Measurements from ENCODE around the gene DCDC2C. TPM values are rescaled to one million over a fixed set of nuclear protein-coding genes. Genes with fewer than 3 reads are reported as not detected.

Gene DCDC2C
- total and polyA plus RNA-seq, 2 donors (not counting 3 experiments of a cell fraction or from before 2014, with no cell fraction given), result not detected

GRCh38 chr2:3741396-3741795 is 38.0 kb downstream of the DCDC2C start:
- ChIA-PET CTCF (no interaction called here), POLR2A (no interaction called here)
- BruUV-seq (replicated peaks), result no TSS peak
- H2AFZ ChIP-seq (ENCODE audit: low read depth, low read length), result no peak overlapping the region
- no peaks in the 10 kb centered on the region for H3K4me1 ChIP-seq (ENCODE audit: control insufficient read depth, extremely low read depth, insufficient read depth, low read length)
- no peaks in the 10 kb centered on the region for H4K20me1 ChIP-seq (replicated peaks; ENCODE audit: control insufficient read depth, extremely low read depth, insufficient read depth, low read length)
- H3K36me3 ChIP-seq (ENCODE audit: control insufficient read depth in 2 of 2, extremely low read depth in 1 of 2, insufficient read depth in 2 of 2, low read length in 2 of 2), result no peaks in the 10 kb centered on the region
- no peak overlapping the region for H3K27ac ChIP-seq (ENCODE audit: insufficient read depth, low read depth, low read length)
- H3K9me3 ChIP-seq (replicated peaks; ENCODE audit: control insufficient read depth, insufficient read depth, low read length), result no peaks in the 10 kb centered on the region
- no peak overlapping the region for H3K4me3 ChIP-seq (replicated peaks in 1 of 3; ENCODE audit: insufficient read depth in 1 of 3, low read depth in 1 of 3, low read length in 3 of 3)
- H3K9me1 ChIP-seq (replicated peaks; ENCODE audit: control insufficient read depth, extremely low read depth, insufficient read depth, low read length), result no peaks in the 10 kb centered on the region
- no peaks in the 10 kb centered on the region for H3K27me3 ChIP-seq (ENCODE audit: control insufficient read depth in 2 of 2, insufficient read depth in 2 of 2, low read length in 2 of 2)
- no peak overlapping the region for H3K4me2 ChIP-seq (ENCODE audit: insufficient read depth, low read length)
- H3K79me2 ChIP-seq (ENCODE audit: control insufficient read depth, insufficient read depth, low read length), result no peaks in the 10 kb centered on the region
- dilution Hi-C loops (cut with MboI; ENCODE audit: extremely low pct_ligation_motif_present, low sequenced_read_pairs), result no loop called here
- DNase-seq (ENCODE audit: low read depth, low spot score) (no peak), FAIRE-seq (no peak)
- no peak for TF ChIP-seq MAX (IDR thresholded peaks at IDR 0.05; ENCODE audit: insufficient read depth, insufficient read length)
- TF ChIP-seq POLR2AphosphoS5 (IDR thresholded peaks at IDR 0.05; ENCODE audit: insufficient read depth, low read depth, low read length), result no peak
- no peak for TF ChIP-seq POLR2A (IDR thresholded peaks at IDR 0.05; ENCODE audit: low read depth, low read length)
- TF ChIP-seq GATA2 (IDR thresholded peaks at IDR 0.05; ENCODE audit: insufficient read depth, insufficient read length, low read depth, low read length), result no peak
- no peak for TF ChIP-seq EZH2 (IDR thresholded peaks at IDR 0.05; ENCODE audit: borderline replicate concordance, low read depth, low read length, severe bottlenecking)
- TF ChIP-seq, protein P1, sequence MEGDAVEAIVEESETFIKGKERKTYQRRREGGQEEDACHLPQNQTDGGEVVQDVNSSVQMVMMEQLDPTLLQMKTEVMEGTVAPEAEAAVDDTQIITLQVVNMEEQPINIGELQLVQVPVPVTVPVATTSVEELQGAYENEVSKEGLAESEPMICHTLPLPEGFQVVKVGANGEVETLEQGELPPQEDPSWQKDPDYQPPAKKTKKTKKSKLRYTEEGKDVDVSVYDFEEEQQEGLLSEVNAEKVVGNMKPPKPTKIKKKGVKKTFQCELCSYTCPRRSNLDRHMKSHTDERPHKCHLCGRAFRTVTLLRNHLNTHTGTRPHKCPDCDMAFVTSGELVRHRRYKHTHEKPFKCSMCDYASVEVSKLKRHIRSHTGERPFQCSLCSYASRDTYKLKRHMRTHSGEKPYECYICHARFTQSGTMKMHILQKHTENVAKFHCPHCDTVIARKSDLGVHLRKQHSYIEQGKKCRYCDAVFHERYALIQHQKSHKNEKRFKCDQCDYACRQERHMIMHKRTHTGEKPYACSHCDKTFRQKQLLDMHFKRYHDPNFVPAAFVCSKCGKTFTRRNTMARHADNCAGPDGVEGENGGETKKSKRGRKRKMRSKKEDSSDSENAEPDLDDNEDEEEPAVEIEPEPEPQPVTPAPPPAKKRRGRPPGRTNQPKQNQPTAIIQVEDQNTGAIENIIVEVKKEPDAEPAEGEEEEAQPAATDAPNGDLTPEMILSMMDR (IDR thresholded peaks at IDR 0.05; ENCODE audit: extremely low read depth in 1 of 2, insufficient read depth in 1 of 2, low read depth in 1 of 2, low read length in 2 of 2), result no peak
- no peak overlapping the region for H3K9ac ChIP-seq (replicated peaks; ENCODE audit: extremely low read depth, insufficient read depth, low read length)
- intact Hi-C loops (cut with micrococcal nuclease), result no loop called here
